ENCODE results near the gene CCS.

The CCS gene

GRCh38 chr11:66625041-66625751, 32.2 kb downstream of the CCS start:
- ATAC-seq: no peak
- TF ChIP-seq PPARA (CRISPR knock-in tag; IDR thresholded peaks at IDR 0.05; ENCODE audit: borderline replicate concordance) (no peak), ISL1 (CRISPR knock-in tag; IDR thresholded peaks at IDR 0.05) (no peak), ZNF8 (CRISPR knock-in tag; IDR thresholded peaks at IDR 0.05) (no peak)

DNA sequence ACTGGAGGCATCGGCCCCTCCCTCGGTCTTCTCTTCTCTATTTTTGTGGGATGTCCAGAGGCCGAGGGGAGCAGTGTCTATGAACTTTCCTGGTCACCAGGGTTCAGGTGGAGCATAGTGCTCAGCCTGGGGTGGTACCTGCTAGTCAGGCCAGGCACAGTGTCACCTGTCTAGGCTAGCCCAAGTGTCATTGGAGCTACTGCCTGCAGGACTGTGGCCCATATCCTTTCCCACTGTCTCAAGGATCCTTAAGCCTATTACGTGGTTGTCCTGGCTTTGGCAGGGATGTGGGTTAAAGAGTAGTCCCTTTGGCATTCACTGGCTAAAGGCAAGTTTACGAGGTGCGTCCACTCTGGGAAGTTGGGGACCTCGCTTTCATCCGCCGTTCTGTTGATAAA, 32.8 kb downstream of the CCS start:
- no peak for ATAC-seq
- TF ChIP-seq ISL1 (CRISPR knock-in tag; IDR thresholded peaks at IDR 0.05): no peak
- TF ChIP-seq ZNF70 (CRISPR knock-in tag; IDR thresholded peaks at IDR 0.05): no peak
- TF ChIP-seq CSRNP3 (CRISPR knock-in tag; IDR thresholded peaks at IDR 0.05): no peak
- TF ChIP-seq, protein P1, sequence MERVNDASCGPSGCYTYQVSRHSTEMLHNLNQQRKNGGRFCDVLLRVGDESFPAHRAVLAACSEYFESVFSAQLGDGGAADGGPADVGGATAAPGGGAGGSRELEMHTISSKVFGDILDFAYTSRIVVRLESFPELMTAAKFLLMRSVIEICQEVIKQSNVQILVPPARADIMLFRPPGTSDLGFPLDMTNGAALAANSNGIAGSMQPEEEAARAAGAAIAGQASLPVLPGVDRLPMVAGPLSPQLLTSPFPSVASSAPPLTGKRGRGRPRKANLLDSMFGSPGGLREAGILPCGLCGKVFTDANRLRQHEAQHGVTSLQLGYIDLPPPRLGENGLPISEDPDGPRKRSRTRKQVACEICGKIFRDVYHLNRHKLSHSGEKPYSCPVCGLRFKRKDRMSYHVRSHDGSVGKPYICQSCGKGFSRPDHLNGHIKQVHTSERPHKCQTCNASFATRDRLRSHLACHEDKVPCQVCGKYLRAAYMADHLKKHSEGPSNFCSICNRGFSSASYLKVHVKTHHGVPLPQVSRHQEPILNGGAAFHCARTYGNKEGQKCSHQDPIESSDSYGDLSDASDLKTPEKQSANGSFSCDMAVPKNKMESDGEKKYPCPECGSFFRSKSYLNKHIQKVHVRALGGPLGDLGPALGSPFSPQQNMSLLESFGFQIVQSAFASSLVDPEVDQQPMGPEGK (CRISPR knock-in tag; IDR thresholded peaks at IDR 0.05; ENCODE audit: borderline replicate concordance): no peak
- no peak for TF ChIP-seq CREB5 (CRISPR knock-in tag; IDR thresholded peaks at IDR 0.05; ENCODE audit: low read depth)
- TF ChIP-seq ARNTL (CRISPR knock-in tag; IDR thresholded peaks at IDR 0.05; ENCODE audit: borderline replicate concordance, low read depth): no peak
- no peak for TF ChIP-seq CSDC2 (CRISPR knock-in tag; IDR thresholded peaks at IDR 0.05)
- no peak for TF ChIP-seq ZNF8 (CRISPR knock-in tag; IDR thresholded peaks at IDR 0.05)
- no peak for TF ChIP-seq ZFP30 (CRISPR knock-in tag; IDR thresholded peaks at IDR 0.05)
- TF ChIP-seq TCF4 (CRISPR knock-in tag; IDR thresholded peaks at IDR 0.05; ENCODE audit: borderline replicate concordance): no peak

DNA sequence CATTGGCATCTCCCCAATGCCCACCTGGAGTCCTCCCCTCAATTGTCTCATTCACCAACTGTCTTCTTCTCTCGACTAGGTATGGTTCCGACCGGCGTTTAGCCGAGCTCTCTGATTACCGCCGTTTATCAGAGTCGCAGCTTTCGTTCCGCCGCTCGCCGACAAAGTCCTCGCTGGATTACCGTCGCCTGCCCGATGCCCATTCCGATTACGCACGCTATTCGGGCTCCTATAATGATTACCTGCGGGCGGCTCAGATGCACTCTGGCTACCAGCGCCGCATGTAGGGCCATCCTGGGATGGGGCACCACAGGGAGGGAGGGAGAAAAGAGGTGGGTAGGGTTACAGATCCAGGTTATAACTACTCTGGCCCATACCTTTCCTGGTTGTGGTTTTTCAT, 33.4 kb downstream of the CCS start:
- no peak for ATAC-seq
- TF ChIP-seq ZFP3 (CRISPR knock-in tag; IDR thresholded peaks at IDR 0.05) (no peak), ARNTL (CRISPR knock-in tag; IDR thresholded peaks at IDR 0.05; ENCODE audit: borderline replicate concordance, low read depth) (no peak), ZNF8 (CRISPR knock-in tag; IDR thresholded peaks at IDR 0.05) (no peak), OSR1 (CRISPR knock-in tag; IDR thresholded peaks at IDR 0.05) (no peak), CSRNP3 (CRISPR knock-in tag; IDR thresholded peaks at IDR 0.05) (no peak), ZFP30 (CRISPR knock-in tag; IDR thresholded peaks at IDR 0.05) (no peak), GLIS3 (CRISPR knock-in tag; IDR thresholded peaks at IDR 0.05) (no peak), SNAI2 (CRISPR knock-in tag; IDR thresholded peaks at IDR 0.05) (no peak), PPARA (CRISPR knock-in tag; IDR thresholded peaks at IDR 0.05; ENCODE audit: borderline replicate concordance) (no peak), TOX (CRISPR knock-in tag; IDR thresholded peaks at IDR 0.05; ENCODE audit: borderline replicate concordance) (no peak), ZC3H10 (CRISPR knock-in tag; IDR thresholded peaks at IDR 0.05) (no peak), ZNF565 (CRISPR knock-in tag; conservative IDR thresholded peaks at IDR 0.05; ENCODE audit: low read depth) (no peak), BACH2 (CRISPR knock-in tag; IDR thresholded peaks at IDR 0.05; ENCODE audit: borderline replicate concordance) (no peak), CSDC2 (CRISPR knock-in tag; IDR thresholded peaks at IDR 0.05) (no peak)
- TF ChIP-seq, protein P2, sequence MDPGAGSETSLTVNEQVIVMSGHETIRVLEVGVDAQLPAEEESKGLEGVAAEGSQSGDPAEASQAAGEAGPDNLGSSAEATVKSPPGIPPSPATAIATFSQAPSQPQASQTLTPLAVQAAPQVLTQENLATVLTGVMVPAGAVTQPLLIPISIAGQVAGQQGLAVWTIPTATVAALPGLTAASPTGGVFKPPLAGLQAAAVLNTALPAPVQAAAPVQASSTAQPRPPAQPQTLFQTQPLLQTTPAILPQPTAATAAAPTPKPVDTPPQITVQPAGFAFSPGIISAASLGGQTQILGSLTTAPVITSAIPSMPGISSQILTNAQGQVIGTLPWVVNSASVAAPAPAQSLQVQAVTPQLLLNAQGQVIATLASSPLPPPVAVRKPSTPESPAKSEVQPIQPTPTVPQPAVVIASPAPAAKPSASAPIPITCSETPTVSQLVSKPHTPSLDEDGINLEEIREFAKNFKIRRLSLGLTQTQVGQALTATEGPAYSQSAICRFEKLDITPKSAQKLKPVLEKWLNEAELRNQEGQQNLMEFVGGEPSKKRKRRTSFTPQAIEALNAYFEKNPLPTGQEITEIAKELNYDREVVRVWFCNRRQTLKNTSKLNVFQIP (CRISPR knock-in tag; IDR thresholded peaks at IDR 0.05; ENCODE audit: borderline replicate concordance, low read depth): no peak
- TF ChIP-seq, protein P1 (CRISPR knock-in tag; IDR thresholded peaks at IDR 0.05; ENCODE audit: borderline replicate concordance): no peak

Data from SK-N-SH treated with all-trans-retinoic acid at 6 μM for 48 hours (cell line).